M059J (cell line): ENCODE results near the gene FOXM1. TPM values are rescaled to one million over a fixed set of nuclear protein-coding genes. Genes with fewer than 3 reads are reported as not detected.

Source experiments
- DNase-seq: peaks from one replicate; pipeline ENCODE4 v3.0.0-alpha.2; 2012; ENCODE audit warnings: low read depth
- total RNA-seq: library from RNA; depleted of rRNA; stranded (reverse); fragments of >200 nt; shearing (Covaris generic); gene quantifications from 2 replicates; pipeline ENCODE4 v1.2.3, GENCODE V29; 2014; rRNA removed

FOXM1 gene
- 45.5 and 67.5 TPM in 2 replicates for total RNA-seq

DNA sequence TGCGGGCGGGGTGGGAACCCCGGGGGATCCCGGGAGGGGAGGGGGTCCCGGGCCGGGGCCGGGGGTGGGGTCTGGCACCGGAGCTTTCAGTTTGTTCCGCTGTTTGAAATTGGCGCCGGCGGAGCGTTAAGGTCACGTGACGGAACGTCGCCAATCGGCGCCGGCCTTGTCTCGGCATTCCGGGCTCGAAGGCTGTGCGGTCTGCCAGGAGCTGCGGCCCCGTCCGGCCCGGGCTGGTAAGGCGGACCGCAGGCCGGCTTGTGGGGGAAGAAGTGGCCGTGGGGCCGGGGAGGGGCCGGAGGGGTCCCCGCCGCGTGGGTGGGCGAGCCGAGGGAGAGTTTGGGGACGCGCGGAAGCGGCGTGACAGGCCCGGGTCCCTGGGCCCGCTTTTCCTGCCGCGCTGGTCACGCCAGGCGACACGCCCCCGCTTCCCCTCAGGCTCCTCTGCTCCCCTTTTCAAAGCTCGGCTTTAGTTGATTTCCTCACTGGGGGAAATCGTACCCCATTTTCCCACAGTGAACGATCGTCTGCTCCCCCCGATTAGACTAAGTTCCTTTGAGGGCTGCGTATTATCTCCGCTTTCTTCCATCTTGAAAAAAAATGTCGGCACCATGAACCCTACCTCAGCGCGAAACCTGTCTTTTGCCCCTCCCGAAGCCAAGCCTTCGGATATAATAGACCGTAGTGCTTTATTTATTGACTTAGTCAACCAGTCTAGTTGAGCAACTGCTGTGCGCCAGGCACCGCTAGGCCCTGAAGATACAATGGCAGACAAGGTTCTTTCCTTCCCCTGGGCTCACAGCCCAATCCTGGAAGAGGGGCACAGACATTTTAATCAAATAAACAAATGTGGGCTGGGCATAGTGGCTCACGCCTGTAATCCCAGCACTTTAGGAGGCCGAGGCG lies at the start of gene FOXM1, which contains the start of gene RHNO1:
FOXM1 (minus strand) TSS at position 128 of the 906 bp plus-strand sequence. CDS start 2,696 bp downstream, outside the sequence.
RHNO1 (plus strand) TSS at position 177 of the 906 bp plus-strand sequence. CDS start 8,144 bp downstream, outside the sequence.
- DNase-seq, result peak; percentile 84

- DNase-seq, result peak; percentile 29
These were observed 48.5 kb upstream of the FOXM1 start for GRCh38 chr12:2925322-2925995.

DNA sequence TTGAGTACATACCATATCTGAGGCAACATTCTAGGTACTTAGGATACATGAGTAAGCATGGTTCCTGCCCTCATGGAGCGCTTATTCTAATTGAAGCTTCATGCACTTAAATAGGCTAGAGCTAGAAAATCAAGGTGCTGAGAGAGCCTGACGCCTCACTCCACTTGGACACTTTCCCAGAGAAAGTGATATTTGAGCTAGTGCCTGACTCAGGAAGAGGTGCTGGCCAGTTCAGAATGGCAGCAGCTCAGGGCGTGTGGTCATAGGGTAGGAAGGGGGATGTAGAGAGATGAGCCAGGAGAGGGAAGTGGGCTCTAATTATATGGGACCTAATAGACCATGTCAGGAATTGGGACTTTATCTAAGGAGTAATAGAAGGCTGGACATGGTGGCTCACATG lies 47.0 kb upstream of the FOXM1 start:
- DNase-seq, result peak; percentile 69

GRCh38 chr12:2923057-2923456 lies 46.1 kb upstream of the FOXM1 start:
- no peak for DNase-seq

- peak; percentile 46 for DNase-seq
These were observed 45.4 kb upstream of the FOXM1 start for GRCh38 chr12:2922329-2922728.

GRCh38 chr12:2919249-2919648 lies 42.3 kb upstream of the FOXM1 start:
- DNase-seq, result no peak

DNA sequence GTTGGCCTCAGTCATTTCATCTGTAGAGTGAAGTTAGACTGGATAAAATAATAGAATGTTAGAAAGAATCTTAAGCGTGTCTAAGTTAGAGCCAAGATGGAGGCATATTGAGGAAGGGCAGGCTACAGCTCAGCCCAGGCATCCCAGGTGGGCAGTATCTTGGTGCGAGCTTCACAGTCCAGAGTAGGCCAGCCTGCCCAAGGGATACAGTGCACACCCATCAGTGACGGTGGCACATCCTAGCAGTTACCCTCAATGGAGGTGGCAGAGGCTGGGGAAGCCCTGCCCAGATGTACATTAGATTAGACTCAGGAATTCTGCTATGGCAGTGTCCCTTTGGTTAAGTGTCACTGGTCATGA lies 35.2 kb upstream of the FOXM1 start:
- no peak for DNase-seq

GRCh38 chr12:2904260-2904659 lies 27.3 kb upstream of the FOXM1 start:
- DNase-seq, result no peak

DNA sequence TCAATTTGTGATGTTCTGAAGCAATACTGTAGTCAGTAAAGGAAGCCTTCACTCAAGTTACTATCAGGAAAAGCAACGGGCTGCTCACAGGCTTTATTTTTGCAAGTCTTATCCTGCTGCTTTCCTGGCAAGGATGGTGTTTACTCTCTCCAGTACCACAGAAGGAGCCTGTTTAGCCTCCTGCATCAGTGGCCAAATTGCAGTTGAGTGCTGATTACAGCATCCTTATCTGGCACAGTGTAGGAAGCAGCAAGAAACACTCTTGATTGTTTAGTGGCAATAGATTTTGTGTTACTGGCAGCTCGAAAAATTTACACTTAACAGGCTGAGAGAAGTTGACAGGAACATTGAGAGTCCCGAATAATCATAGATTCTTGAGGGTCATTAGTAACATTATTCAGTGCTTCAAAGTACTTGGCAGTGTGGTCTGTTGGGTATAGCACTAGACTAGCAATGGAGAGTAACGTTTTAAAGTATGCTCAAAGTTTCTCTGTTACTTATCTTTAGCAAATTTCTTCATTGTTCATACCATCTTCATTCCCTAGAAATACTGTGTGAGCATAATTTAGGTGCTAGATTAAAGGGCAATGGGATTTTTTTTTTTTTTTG lies 25.4 kb upstream of the FOXM1 start:
- no peak for DNase-seq

DNA sequence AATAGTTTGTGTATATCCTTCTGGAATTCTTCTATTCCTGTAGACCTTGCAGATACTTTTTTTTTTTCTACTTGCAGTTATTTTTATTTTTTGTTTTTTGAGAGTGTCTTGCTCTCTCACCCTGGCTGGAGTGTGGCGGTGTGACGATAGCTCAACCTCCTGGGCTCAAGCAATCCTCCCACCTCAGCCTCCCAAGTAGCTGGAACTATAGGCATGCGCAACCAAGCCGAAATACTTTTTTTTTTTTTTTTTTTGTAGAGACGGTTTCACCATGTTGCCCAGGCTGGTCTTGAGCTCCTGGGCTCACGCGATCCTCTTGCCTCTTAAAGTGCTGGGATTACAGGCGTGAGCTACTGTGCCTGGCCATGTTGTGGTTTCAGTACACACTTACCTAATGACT lies 23.7 kb upstream of the FOXM1 start:
- no peak for DNase-seq

DNA sequence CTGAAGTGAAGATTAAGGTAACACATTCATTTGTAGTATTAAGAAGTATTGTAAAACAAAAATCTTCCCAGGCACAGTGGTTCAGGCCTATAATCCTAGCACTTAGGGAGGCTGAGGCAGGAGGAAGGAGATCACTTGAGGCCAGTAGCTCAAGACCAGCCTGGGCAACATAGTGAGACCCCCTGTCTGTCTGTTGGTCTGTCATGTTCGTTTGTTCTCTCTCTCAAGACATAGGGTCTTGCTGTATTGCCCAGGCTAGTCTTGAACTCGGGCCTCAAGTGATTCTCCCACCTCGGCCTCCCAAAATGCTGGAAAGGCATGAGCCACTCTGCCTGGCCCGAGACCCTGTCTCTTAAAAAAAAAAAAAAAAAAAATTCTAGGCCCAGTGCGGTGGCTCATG lies 20.4 kb upstream of the FOXM1 start:
- no peak for DNase-seq

DNA sequence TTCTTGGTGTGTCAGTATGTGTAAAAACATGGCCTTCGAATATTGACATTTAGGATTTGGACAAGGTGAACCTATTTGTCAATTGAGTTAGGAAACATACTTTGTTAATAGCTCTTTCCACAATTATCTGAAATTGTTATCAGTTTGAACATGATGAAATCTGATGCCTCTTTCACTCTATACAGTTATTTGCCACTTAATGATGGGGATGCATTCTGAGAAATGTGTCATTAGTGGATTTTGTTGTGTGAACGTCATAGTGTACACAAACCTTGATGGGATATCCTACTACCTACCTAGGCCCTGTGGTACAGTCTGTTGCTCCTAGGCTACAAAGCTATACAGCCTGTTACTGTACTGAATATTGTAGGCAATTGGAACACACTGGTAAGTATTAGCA lies 18.5 kb upstream of the FOXM1 start:
- no peak for DNase-seq

DNA sequence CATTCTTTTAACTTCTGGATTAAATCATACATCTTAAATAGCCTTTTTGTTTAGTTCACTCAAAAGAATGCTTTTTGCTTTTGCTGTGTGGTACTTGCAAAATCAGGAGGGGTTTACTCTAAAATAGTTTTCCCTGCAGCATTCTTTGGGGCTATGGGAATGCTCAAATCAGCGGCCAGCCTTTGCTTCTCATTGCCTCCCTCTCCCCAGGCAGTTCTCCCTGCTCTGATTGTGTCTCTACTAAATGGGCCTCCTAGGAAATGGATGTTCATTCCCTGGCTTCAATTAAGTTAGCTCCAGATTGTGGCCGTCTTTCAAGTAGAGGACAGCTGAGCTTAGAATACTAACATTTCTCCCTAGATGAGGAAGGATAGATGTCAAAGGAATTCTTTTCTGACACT lies 18.1 kb upstream of the FOXM1 start:
- no peak for DNase-seq

GRCh38 chr12:2893007-2893406 lies 16.0 kb upstream of the FOXM1 start:
- peak; percentile 87 for DNase-seq

- no peak for DNase-seq
These were observed 15.3 kb upstream of the FOXM1 start for GRCh38 chr12:2892246-2892645.

DNA sequence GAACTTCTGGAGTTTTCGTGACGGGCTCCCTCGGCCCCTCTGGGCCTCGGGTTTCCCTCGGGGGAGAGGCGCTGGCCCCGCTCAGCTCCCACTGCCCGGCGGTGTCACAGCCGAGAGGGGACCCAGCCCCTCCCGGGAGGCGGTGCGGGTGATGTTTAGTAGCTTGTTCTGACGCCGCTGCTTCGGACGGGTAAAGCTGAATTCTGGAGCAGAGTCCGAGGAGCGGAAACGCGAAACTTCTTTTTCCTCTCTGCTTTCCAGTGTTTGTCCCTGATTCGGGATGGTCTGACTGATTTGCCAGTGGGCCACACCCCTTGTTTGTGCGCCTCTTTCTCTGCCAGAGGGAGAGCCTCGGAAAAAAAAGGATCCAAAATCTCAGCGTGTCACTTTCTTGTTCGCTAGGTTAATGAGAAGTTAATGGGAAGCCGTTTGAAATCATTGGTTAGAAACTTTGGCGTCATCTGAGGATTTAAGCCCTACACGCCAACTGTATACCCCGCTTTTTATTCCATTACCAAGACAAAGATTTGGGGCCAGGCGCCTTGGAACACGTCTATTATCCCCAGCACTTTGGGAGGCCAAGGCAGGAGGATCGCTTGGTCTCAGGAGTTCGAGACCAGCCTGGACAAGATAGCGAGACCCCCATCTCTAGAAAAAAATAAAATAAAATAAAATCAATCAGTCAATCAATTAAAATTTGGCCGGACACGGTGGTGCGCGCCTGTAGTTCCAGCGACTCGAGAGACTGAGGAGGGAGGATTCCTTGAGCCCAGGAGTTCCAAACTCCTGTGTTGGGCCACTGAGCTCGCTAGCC lies 14.5 kb upstream of the FOXM1 start:
- peak; percentile 77 for DNase-seq

- DNase-seq, result peak; percentile 96
These were observed 13.6 kb upstream of the FOXM1 start, which contains the start of gene TULP3 for GRCh38 chr12:2890388-2891239. Gene TULP3 (plus strand): TSS chr12:2890891. CDS start chr12:2890948, 57 bp downstream.

- peak; percentile 22 for DNase-seq
These were observed 13.0 kb upstream of the FOXM1 start for GRCh38 chr12:2890001-2890387.

DNA sequence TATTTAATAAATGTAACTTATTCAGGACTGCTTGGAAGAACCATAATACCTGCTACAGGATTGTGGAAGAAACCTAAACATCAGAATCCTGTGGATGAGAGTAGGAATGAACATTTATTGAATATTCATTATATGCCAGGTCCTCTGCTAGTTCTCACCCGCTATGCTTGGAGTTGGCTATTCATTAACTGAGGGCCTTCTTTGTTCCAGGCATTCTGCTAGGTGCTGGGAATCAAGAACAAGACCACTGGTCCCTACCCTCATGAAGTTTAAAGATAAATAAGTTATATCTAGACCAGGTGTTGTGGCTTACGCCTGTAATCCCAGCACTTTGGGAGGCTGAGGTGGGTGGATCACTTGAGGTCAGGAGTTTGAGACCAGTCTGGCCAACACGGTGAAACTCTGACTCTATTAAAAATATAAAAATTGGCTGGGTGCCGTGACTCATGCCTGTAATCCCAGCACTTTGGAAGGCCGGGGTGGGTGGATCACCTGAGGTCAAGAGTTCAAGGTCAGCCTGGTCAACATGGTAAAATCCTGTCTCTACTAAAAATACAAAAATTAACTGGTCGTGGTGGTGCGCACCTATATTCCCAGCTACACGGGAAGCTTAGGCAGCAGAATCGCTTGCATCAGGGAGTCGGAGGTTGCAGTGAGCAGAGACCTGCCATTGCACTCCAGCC lies 9.9 kb upstream of the FOXM1 start:
- no peak for DNase-seq

DNA sequence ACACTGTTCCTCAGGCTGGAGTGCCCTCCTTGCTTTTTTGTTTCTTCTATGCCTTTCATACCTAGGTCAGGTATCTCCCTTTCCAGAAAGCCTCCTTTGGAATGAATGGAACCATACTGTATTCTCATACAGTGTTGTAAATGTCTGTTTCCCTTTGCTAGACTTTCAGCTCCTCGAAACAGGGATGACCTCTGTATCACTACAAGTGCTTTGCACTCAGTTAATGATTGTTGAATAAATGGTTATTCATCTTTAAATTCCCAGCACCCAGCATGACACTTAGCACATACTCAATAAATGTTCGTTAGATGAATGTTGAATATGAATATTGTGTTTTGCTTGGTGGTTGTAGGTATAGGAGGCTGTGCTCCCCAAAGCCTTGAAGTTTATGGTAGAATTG lies 7.8 kb upstream of the FOXM1 start:
- DNase-seq, result no peak
